B cell (primary cell): ENCODE results near the gene WNK1. TPM values are rescaled to one million over a fixed set of nuclear protein-coding genes. Genes with fewer than 3 reads are reported as not detected.

Source experiments
- ATAC-seq: fragments of 200-7000 bp; cut with Tn5 transposase; one replicate; pipeline ENCODE4 v1.10.0; 2021; ENCODE audit warnings: low read depth, mild to moderate bottlenecking, moderate number of reproducible peaks, moderate library complexity
- CTCF ChIA-PET: fragments of 350-600 bp; sonication (Branson Sonifier 250); formaldehyde crosslinking; loops from one replicate; lab custom pipeline; 2021; ENCODE audit warnings: antibody characterized with exemption, inconsistent platforms; lab: Charles Lee
- POLR2A ChIA-PET: fragments of 350-600 bp; sonication (Branson Sonifier 250); formaldehyde crosslinking; loops from one replicate; lab custom pipeline; 2021; ENCODE audit warnings: antibody characterized with exemption; lab: Charles Lee
- DNase-seq: peaks from one replicate; pipeline ENCODE4 v3.0.0; 2013
- H2AFZ ChIP-seq: 2 replicates; pipeline ENCODE4 v1.6.1; 2012; ENCODE audit warnings: mild to moderate bottlenecking, low read depth, low read length; ENCODE audit not compliant: insufficient read depth, poor library complexity, severe bottlenecking
- H3K27ac ChIP-seq, 2 donors: 1 replicate in 1 of 2; 2 replicates in 1 of 2; pipeline ENCODE4 v1.5.1; 2012 to 2013; ENCODE audit warnings: low read length in 2 of 2, mild to moderate bottlenecking in 2 of 2, moderate library complexity in 1 of 2
- H3K27me3 ChIP-seq, 4 experiments: fragments of 200-600 bp in 1 of 4; sonication (generic) in 1 of 4; replicated peaks in 1 of 4; 1 replicate in 2 of 4; 2 replicates in 2 of 4; pipeline versions ENCODE4 v1.6.1 to v1.7.0; 2013 to 2016; ENCODE audit warnings: low read length in 3 of 4, mild to moderate bottlenecking in 2 of 4, mixed read lengths in 1 of 4, moderate library complexity in 1 of 4; ENCODE audit not compliant: insufficient read depth in 4 of 4, control insufficient read depth in 3 of 4; ENCODE audit errors: control extremely low read depth in 1 of 4
- H3K36me3 ChIP-seq, 2 experiments: replicated peaks in 1 of 2; 1 replicate in 1 of 2; 2 replicates in 1 of 2; pipeline versions ENCODE4 v1.6.1 to v1.7.1; 2013; ENCODE audit warnings: low read length in 1 of 2; ENCODE audit not compliant: insufficient read depth in 2 of 2, control insufficient read depth in 1 of 2; ENCODE audit errors: control extremely low read depth in 1 of 2, extremely low read depth in 1 of 2
- H3K4me1 ChIP-seq, 2 donors: fragments of 200-600 bp in 1 of 2; sonication (generic) in 1 of 2; 1 replicate in 1 of 2; 2 replicates in 1 of 2; pipeline versions ENCODE4 v1.5.1 to v1.6.1; 2013 to 2017; ENCODE audit warnings: low read length in 2 of 2; ENCODE audit not compliant: control insufficient read depth in 2 of 2, insufficient read depth in 2 of 2
- H3K4me2 ChIP-seq: replicated peaks from 2 replicates; pipeline ENCODE3; 2012; ENCODE audit warnings: mild to moderate bottlenecking, low read depth, low read length; ENCODE audit not compliant: poor library complexity, severe bottlenecking
- H3K4me3 ChIP-seq, 5 experiments: fragments of 200-600 bp in 1 of 5; sonication (generic) in 1 of 5; 1 replicate in 3 of 5; 2 replicates in 2 of 5; pipeline versions ENCODE4 v1.5.1 to v1.7.0; 2011 to 2016; ENCODE audit warnings: low read length in 4 of 5, mild to moderate bottlenecking in 4 of 5, low read depth in 2 of 5, control low read depth in 1 of 5, moderate library complexity in 1 of 5; ENCODE audit not compliant: insufficient read depth in 1 of 5; ENCODE audit errors: control extremely low read depth in 1 of 5, extremely low read depth in 1 of 5
- H3K79me2 ChIP-seq: fragments of 200-600 bp; sonication (generic); one replicate; pipeline ENCODE4 v1.6.0; 2016; ENCODE audit warnings: low read length; ENCODE audit not compliant: control insufficient read depth, insufficient read depth
- H3K9ac ChIP-seq: fragments of 200-600 bp; sonication (generic); 2 replicates; pipeline ENCODE4 v1.6.1; 2017; ENCODE audit warnings: mild to moderate bottlenecking, low read length, moderate library complexity
- H3K9me3 ChIP-seq, 3 donors: one replicate each; pipeline versions ENCODE4 v1.6.1 to v1.7.1; 2013; ENCODE audit warnings: low read length in 2 of 3; ENCODE audit not compliant: control insufficient read depth in 2 of 3, insufficient read depth in 1 of 3; ENCODE audit errors: control extremely low read depth in 1 of 3
- H4K20me1 ChIP-seq: 2 replicates; pipeline ENCODE4 v1.6.0; 2012; ENCODE audit warnings: mild to moderate bottlenecking, low read length; ENCODE audit not compliant: insufficient read depth, control insufficient read depth, poor library complexity, severe bottlenecking
- H3K27ac Mint-ChIP-seq: one replicate; pipeline ENCODE4 v1.8.0; 2021; ENCODE audit warnings: mixed read lengths
- H3K27me3 Mint-ChIP-seq: one replicate; pipeline ENCODE4 v1.8.0; 2021; ENCODE audit warnings: mixed read lengths
- H3K4me1 Mint-ChIP-seq: one replicate; pipeline ENCODE4 v1.8.0; 2021; ENCODE audit warnings: mixed read lengths
- H3K4me3 Mint-ChIP-seq: one replicate; pipeline ENCODE4 v1.8.0; 2021; ENCODE audit warnings: mixed read lengths
- H3K9me3 Mint-ChIP-seq: one replicate; pipeline ENCODE4 v1.8.0; 2022; ENCODE audit warnings: mixed read lengths; ENCODE audit not compliant: insufficient read depth
- EZH2 ChIP-seq: IDR thresholded peaks from 2 replicates; pipeline ENCODE4 v1.6.1; 2012; ENCODE audit warnings: borderline replicate concordance, low read depth, mild to moderate bottlenecking, moderate library complexity, low read length; ENCODE audit not compliant: insufficient read depth, poor library complexity, severe bottlenecking
- WGBS: methylation state at CpG from one replicate; pipeline ENCODE4 v1.1.5; 2013; ENCODE audit warnings: missing lambda C conversion rate; ENCODE audit not compliant: insufficient coverage; 5-methylcytosine and 5-hydroxymethylcytosine counted together
- intact Hi-C: fragments of 100-400 bp; cut with micrococcal nuclease; formaldehyde crosslinking; loops from one replicate; pipeline ENCODE4 v1.10.0; 2022
- polyA plus RNA-seq: library from polyadenylated mRNA; depleted of rRNA; stranded (reverse); fragments of >200 nt; gene quantifications from 2 replicates; pipeline ENCODE4 v1.2.3, GENCODE V29; 2012
- total RNA-seq, 2 donors: library from RNA; stranded (reverse); fragments of 120-200 nt in 1 of 2; gene quantifications; 1 replicate in 1 of 2; 2 replicates in 1 of 2; pipeline versions ENCODE4 v1.2.3 to v1.2.4, GENCODE V29; 2013 to 2022
- TF ChIP-seq, protein P1 (sequence below): fragments of 200-600 bp; IDR thresholded peaks from one replicate; pipeline ENCODE4 v1.8.0; 2022; ENCODE audit warnings: antibody characterized with exemption, mild to moderate bottlenecking

WNK1 gene
- total and polyA plus RNA-seq, 2 donors (not counting 1 experiment from before 2014, with no cell fraction given) = 43.9 to 188 TPM

DNA sequence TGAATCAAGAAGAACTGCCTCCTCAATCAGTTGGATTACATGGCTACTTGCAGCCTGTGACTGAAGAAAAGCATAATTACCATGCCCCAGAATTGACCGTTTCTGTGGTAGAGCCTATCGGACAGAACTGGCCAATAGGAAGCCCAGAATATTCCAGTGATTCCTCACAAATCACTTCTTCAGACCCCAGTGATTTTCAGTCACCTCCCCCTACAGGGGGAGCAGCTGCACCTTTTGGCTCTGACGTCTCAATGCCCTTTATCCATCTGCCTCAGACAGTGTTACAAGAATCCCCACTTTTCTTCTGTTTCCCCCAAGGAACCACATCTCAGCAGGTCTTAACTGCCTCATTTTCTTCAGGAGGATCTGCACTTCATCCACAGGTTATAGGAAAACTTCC, 116.3 kb downstream of the WNK1 start:
- intact Hi-C loops = loop anchor here (5.0 to 10.0 kb wide), 2 partner anchors 36 to 54 kb away; no protein-coding TSS in a partner anchor
- H3K4me3 Mint-ChIP-seq = no peak overlapping the region
- no peaks in the 10 kb centered on the region for H3K9me3 Mint-ChIP-seq
- Histone ChIP-seq H3K4me3 (no peak overlapping the region), H3K36me3 (peaks cover 2 to 53% of the 10 kb centered on the region in 2 experiments), H3K79me2 (no peaks in the 10 kb centered on the region), H3K9ac (no peak overlapping the region), H2AFZ (no peak overlapping the region), H3K9me3 (no peaks in the 10 kb centered on the region), H3K4me2 (no peak overlapping the region), H4K20me1 (no peaks in the 10 kb centered on the region), H3K27me3 (no peaks in the 10 kb centered on the region), H3K27ac (no peak overlapping the region), H3K4me1 (no peaks in the 10 kb centered on the region)
- H3K27me3 Mint-ChIP-seq = no peaks in the 10 kb centered on the region
- no peak for ATAC-seq
- H3K27ac Mint-ChIP-seq = no peak overlapping the region
- TF ChIP-seq EZH2 = no peak
- TF ChIP-seq, protein P1, sequence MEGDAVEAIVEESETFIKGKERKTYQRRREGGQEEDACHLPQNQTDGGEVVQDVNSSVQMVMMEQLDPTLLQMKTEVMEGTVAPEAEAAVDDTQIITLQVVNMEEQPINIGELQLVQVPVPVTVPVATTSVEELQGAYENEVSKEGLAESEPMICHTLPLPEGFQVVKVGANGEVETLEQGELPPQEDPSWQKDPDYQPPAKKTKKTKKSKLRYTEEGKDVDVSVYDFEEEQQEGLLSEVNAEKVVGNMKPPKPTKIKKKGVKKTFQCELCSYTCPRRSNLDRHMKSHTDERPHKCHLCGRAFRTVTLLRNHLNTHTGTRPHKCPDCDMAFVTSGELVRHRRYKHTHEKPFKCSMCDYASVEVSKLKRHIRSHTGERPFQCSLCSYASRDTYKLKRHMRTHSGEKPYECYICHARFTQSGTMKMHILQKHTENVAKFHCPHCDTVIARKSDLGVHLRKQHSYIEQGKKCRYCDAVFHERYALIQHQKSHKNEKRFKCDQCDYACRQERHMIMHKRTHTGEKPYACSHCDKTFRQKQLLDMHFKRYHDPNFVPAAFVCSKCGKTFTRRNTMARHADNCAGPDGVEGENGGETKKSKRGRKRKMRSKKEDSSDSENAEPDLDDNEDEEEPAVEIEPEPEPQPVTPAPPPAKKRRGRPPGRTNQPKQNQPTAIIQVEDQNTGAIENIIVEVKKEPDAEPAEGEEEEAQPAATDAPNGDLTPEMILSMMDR = no peak
- no peaks in the 10 kb centered on the region for H3K4me1 Mint-ChIP-seq
- ChIA-PET POLR2A (no interaction called here), CTCF (no interaction called here)
- DNase-seq = no peak
- 95% methylated on average over 3 of the region's 3 CpGs for whole genome bisulfite sequencing

DNA sequence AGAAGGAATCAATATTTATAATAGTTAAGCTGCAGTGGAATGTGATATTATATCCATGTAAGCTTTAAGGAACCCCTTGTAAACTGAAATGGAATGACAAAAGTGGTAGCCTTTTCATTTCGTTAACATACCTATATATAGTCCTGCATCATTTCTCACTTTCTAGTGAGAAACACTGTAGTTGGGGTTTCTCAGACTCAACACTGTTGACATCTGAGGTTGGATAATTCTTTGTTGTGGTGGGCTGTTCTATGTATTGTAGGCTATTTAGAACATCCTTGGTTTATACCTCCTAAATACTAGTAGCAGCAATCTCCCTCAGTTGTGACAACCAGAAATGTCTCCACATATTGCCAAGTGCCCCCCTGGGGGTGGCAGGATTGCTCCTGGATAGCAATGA, 118.0 kb downstream of the WNK1 start:
- ATAC-seq = no peak
- H3K4me1 Mint-ChIP-seq = no peaks in the 10 kb centered on the region
- intact Hi-C loops = no loop called here

More for the DNA sequence above, 118.0 kb downstream of the WNK1 start:
- no peak overlapping the region for H3K9ac ChIP-seq
- DNase-seq = no peak
- ChIA-PET POLR2A (no interaction called here), CTCF (interaction anchor here (1.2 to 1.4 kb wide), 2 partner anchors 30 to 256 kb away, joined by 3 read pairs; no protein-coding TSS in a partner anchor)
- H3K36me3 ChIP-seq = peaks cover 2 to 42% of the 10 kb centered on the region in 2 experiments
- no CpG with 5 or more reads among the region's 1 CpG for WGBS
- Mint-ChIP-seq H3K27ac (no peak overlapping the region), H3K9me3 (no peaks in the 10 kb centered on the region), H3K4me3 (no peak overlapping the region), H3K27me3 (no peaks in the 10 kb centered on the region)
- H2AFZ ChIP-seq = no peak overlapping the region
- no peaks in the 10 kb centered on the region for H3K79me2 ChIP-seq
- TF ChIP-seq, protein P1 = no peak
- TF ChIP-seq EZH2 = no peak
- no peaks in the 10 kb centered on the region for H3K9me3 ChIP-seq
- no peak overlapping the region for H3K4me3 ChIP-seq
- H3K27me3 ChIP-seq = no peaks in the 10 kb centered on the region
- H3K4me2 ChIP-seq = no peak overlapping the region
- H3K4me1 ChIP-seq = no peaks in the 10 kb centered on the region
- H4K20me1 ChIP-seq = no peaks in the 10 kb centered on the region
- H3K27ac ChIP-seq = no peak overlapping the region
